ENCODE measurements around the gene PRDX1.
A peak's percentile ranks its signal among the peaks of the same experiment; 100 is the strongest.
"Not testable (repeated sequence)": the region's sequence is repeated elsewhere in the genome, so short reads cannot be mapped to it uniquely, and the experiment has no call there.

PRDX1 gene

GRCh38 chr1:45522324-45523104, 830 bp upstream of the PRDX1 start:
- H3K27me3 Mint-ChIP-seq, result no peaks in the 10 kb centered on the region
- H3K36me3 Mint-ChIP-seq, result peaks cover 4 to 28% of the 10 kb centered on the region in 2 donors
- DNase-seq (no peak), ATAC-seq (replicated peaks) (peak; percentile 30 to 50)
- H3K4me1 Mint-ChIP-seq, result peaks cover 24 to 56% of the 10 kb centered on the region in 2 donors
- H3K4me3 Mint-ChIP-seq, result peak overlapping the region; percentile 82 to 99
- no peaks in the 10 kb centered on the region for H3K9me3 Mint-ChIP-seq
- H3K27ac Mint-ChIP-seq, result peak overlapping the region; percentile 94

- not testable (repeated sequence) for H3K27me3 Mint-ChIP-seq; DNase-seq; H3K9me3 Mint-ChIP-seq; ATAC-seq (replicated peaks)
- Mint-ChIP-seq H3K36me3 (peaks cover 23 to 54% of the 10 kb centered on the region in 2 donors), H3K4me1 (peaks cover 27 to 67% of the 10 kb centered on the region in 2 donors), H3K27ac (peak overlapping the region; percentile 88), H3K4me3 (peak overlapping the region; percentile 82 to 99)
These were observed 1.9 kb downstream of the PRDX1 start for GRCh38 chr1:45519774-45520173.

- DNase-seq (no peak), ATAC-seq (replicated peaks) (no peak)
- Mint-ChIP-seq H3K27ac (no peak overlapping the region), H3K9me3 (no peaks in the 10 kb centered on the region), H3K4me3 (peak overlapping the region; percentile 82 to 99), H3K27me3 (no peaks in the 10 kb centered on the region), H3K4me1 (peaks cover 31 to 72% of the 10 kb centered on the region in 2 donors), H3K36me3 (peaks cover 29 to 61% of the 10 kb centered on the region in 2 donors)
These were observed 2.8 kb downstream of the PRDX1 start for GRCh38 chr1:45518910-45519309.

- Mint-ChIP-seq H3K4me3 (peak overlapping the region; percentile 82 to 99), H3K4me1 (peaks cover 32 to 76% of the 10 kb centered on the region in 2 donors), H3K36me3 (peaks cover 29 to 66% of the 10 kb centered on the region in 2 donors)
- H3K9me3 Mint-ChIP-seq; H3K27ac Mint-ChIP-seq; DNase-seq; ATAC-seq (replicated peaks); H3K27me3 Mint-ChIP-seq: not testable (repeated sequence)
These were observed 3.3 kb downstream of the PRDX1 start for GRCh38 chr1:45518366-45518765.

- H3K36me3 Mint-ChIP-seq, result peaks cover 32 to 70% of the 10 kb centered on the region in 2 donors
- no peaks in the 10 kb centered on the region for H3K27me3 Mint-ChIP-seq
- DNase-seq (no peak), ATAC-seq (replicated peaks) (no peak)
- peak overlapping the region; percentile 86 for H3K27ac Mint-ChIP-seq
- H3K4me3 Mint-ChIP-seq, result peak overlapping the region in 1 of 2 donors; percentile 25
- H3K4me1 Mint-ChIP-seq, result peaks cover 22 to 67% of the 10 kb centered on the region in 2 donors
- no peaks in the 10 kb centered on the region for H3K9me3 Mint-ChIP-seq
These were observed 5.2 kb downstream of the PRDX1 start for GRCh38 chr1:45516465-45516864.

- Mint-ChIP-seq H3K4me3 (no peak overlapping the region), H3K27me3 (no peaks in the 10 kb centered on the region), H3K4me1 (peaks cover 22 to 66% of the 10 kb centered on the region in 2 donors), H3K9me3 (no peaks in the 10 kb centered on the region), H3K27ac (peak overlapping the region; percentile 86), H3K36me3 (peaks cover 30 to 70% of the 10 kb centered on the region in 2 donors)
- no peak for DNase-seq
- no peak for ATAC-seq (replicated peaks)
These were observed 5.6 kb downstream of the PRDX1 start for GRCh38 chr1:45516036-45516435.

GRCh38 chr1:45513532-45514260, 8.0 kb downstream of the PRDX1 start:
- H3K4me3 Mint-ChIP-seq; ATAC-seq (replicated peaks); H3K9me3 Mint-ChIP-seq; DNase-seq; H3K27me3 Mint-ChIP-seq: not testable (repeated sequence)
- Mint-ChIP-seq H3K4me1 (peaks cover 18 to 52% of the 10 kb centered on the region in 2 donors), H3K27ac (peak overlapping the region; percentile 44), H3K36me3 (peaks cover 49 to 72% of the 10 kb centered on the region in 2 donors)

GRCh38 chr1:45512641-45513054, 9.0 kb downstream of the PRDX1 start:
- DNase-seq (peak; percentile 35), ATAC-seq (replicated peaks) (peak; percentile 76 to 85)
- Mint-ChIP-seq H3K27me3 (no peaks in the 10 kb centered on the region), H3K27ac (peak overlapping the region; percentile 68), H3K36me3 (peaks cover 51 to 77% of the 10 kb centered on the region in 2 donors), H3K4me3 (no peak overlapping the region), H3K9me3 (no peaks in the 10 kb centered on the region), H3K4me1 (peaks cover 19 to 48% of the 10 kb centered on the region in 2 donors)

GRCh38 chr1:45510972-45511527, 10.6 kb downstream of the PRDX1 start:
- no peak overlapping the region for H3K4me3 Mint-ChIP-seq

GRCh38 chr1:45510036-45510971, 11.4 kb downstream of the PRDX1 start:
- ATAC-seq (replicated peaks) (no peak), DNase-seq (no peak)
- no peaks in the 10 kb centered on the region for H3K27me3 Mint-ChIP-seq
- H3K4me1 Mint-ChIP-seq, result peaks cover 13 to 28% of the 10 kb centered on the region in 2 donors
- H3K36me3 Mint-ChIP-seq, result peaks cover 32 to 59% of the 10 kb centered on the region in 2 donors
- H3K4me3 Mint-ChIP-seq, result no peak overlapping the region
- H3K9me3 Mint-ChIP-seq, result no peaks in the 10 kb centered on the region
- no peak overlapping the region for H3K27ac Mint-ChIP-seq

More at GRCh38 chr1:45510972-45511527, 10.6 kb downstream of the PRDX1 start:
- ATAC-seq (replicated peaks) (no peak), DNase-seq (no peak)
- Mint-ChIP-seq H3K36me3 (peaks cover 39 to 67% of the 10 kb centered on the region in 2 donors), H3K9me3 (no peaks in the 10 kb centered on the region), H3K4me1 (peaks cover 17 to 35% of the 10 kb centered on the region in 2 donors), H3K27ac (peak overlapping the region; percentile 31), H3K27me3 (no peaks in the 10 kb centered on the region)

- Mint-ChIP-seq H3K4me1 (peaks cover 9 to 11% of the 10 kb centered on the region in 2 donors), H3K36me3 (peaks cover 28 to 43% of the 10 kb centered on the region in 2 donors), H3K27ac (peak overlapping the region; percentile 79), H3K4me3 (no peak overlapping the region), H3K27me3 (no peaks in the 10 kb centered on the region), H3K9me3 (no peaks in the 10 kb centered on the region)
- ATAC-seq (replicated peaks), result peak; percentile 31 to 57
- DNase-seq, result no peak
These were observed 13.2 kb downstream of the PRDX1 start for GRCh38 chr1:45508295-45509151.

GRCh38 chr1:45507893-45508292, 13.8 kb downstream of the PRDX1 start:
- ATAC-seq (replicated peaks), result peak in 1 of 2 donors; percentile 4
- peaks cover 28 to 42% of the 10 kb centered on the region in 2 donors for H3K36me3 Mint-ChIP-seq
- H3K4me3 Mint-ChIP-seq, result peak overlapping the region in 1 of 2 donors; percentile 18
- no peak for DNase-seq
- no peaks in the 10 kb centered on the region for H3K27me3 Mint-ChIP-seq
- peaks cover 5 to 10% of the 10 kb centered on the region in 2 donors for H3K4me1 Mint-ChIP-seq
- H3K27ac Mint-ChIP-seq, result peak overlapping the region; percentile 79
- H3K9me3 Mint-ChIP-seq, result no peaks in the 10 kb centered on the region

- ATAC-seq (replicated peaks) (no peak), DNase-seq (no peak)
- Mint-ChIP-seq H3K4me3 (no peak overlapping the region), H3K27ac (peak overlapping the region; percentile 33), H3K4me1 (peaks cover 0 to 7% of the 10 kb centered on the region in 2 donors), H3K9me3 (no peaks in the 10 kb centered on the region), H3K27me3 (no peaks in the 10 kb centered on the region), H3K36me3 (peaks cover 25 to 37% of the 10 kb centered on the region in 2 donors)
These were observed 14.5 kb downstream of the PRDX1 start for GRCh38 chr1:45507195-45507594.

Measured in stimulated activated naive B cell treated with anti-CD40 and anti-IgM and Interleukin-4, amounts not matched to agents 10 μg/mL and 1 μg/mL and 100 μg/mL, for 72 hours (primary cell).